ENCODE results near the gene CFAP100. TPM values are rescaled to one million over a fixed set of nuclear protein-coding genes. Genes with fewer than 3 reads are reported as not detected.

CFAP100 gene
- total RNA-seq, 1 experiment from 2014 or later: not detected

GRCh38 chr3:126413693-126414080 lies 19.0 kb downstream of the CFAP100 start:
- no peak for DNase-seq (ENCODE audit: low read depth, low spot score)
- in situ Hi-C loops (cut with HindIII; ENCODE audit: low pct_unique_long_range_greater_than_20kb, low sequenced_read_pairs): no loop called here

- in situ Hi-C loops (cut with HindIII; ENCODE audit: low pct_unique_long_range_greater_than_20kb, low sequenced_read_pairs): no loop called here
- DNase-seq (ENCODE audit: low read depth, low spot score): no peak
Measured at GRCh38 chr3:126414406-126414805, 19.7 kb downstream of the CFAP100 start.

GRCh38 chr3:126414961-126415660 lies 20.4 kb downstream of the CFAP100 start:
- DNase-seq (ENCODE audit: low read depth, low spot score): no peak
- in situ Hi-C loops (cut with HindIII; ENCODE audit: low pct_unique_long_range_greater_than_20kb, low sequenced_read_pairs): no loop called here

GRCh38 chr3:126415661-126416591 lies 21.2 kb downstream of the CFAP100 start:
- DNase-seq (ENCODE audit: low read depth, low spot score): no peak
- in situ Hi-C loops (cut with HindIII; ENCODE audit: low pct_unique_long_range_greater_than_20kb, low sequenced_read_pairs): no loop called here

GRCh38 chr3:126416943-126417342 lies 22.2 kb downstream of the CFAP100 start:
- in situ Hi-C loops (cut with HindIII; ENCODE audit: low pct_unique_long_range_greater_than_20kb, low sequenced_read_pairs): no loop called here
- no peak for DNase-seq (ENCODE audit: low read depth, low spot score)

- DNase-seq (ENCODE audit: low read depth, low spot score): no peak
- in situ Hi-C loops (cut with HindIII; ENCODE audit: low pct_unique_long_range_greater_than_20kb, low sequenced_read_pairs): no loop called here
Measured at GRCh38 chr3:126417515-126417914, 22.8 kb downstream of the CFAP100 start.

GRCh38 chr3:126417981-126418530 lies 23.3 kb downstream of the CFAP100 start:
- in situ Hi-C loops (cut with HindIII; ENCODE audit: low pct_unique_long_range_greater_than_20kb, low sequenced_read_pairs): no loop called here
- no peak for DNase-seq (ENCODE audit: low read depth, low spot score)

GRCh38 chr3:126418661-126419131 lies 24.0 kb downstream of the CFAP100 start:
- in situ Hi-C loops (cut with HindIII; ENCODE audit: low pct_unique_long_range_greater_than_20kb, low sequenced_read_pairs): no loop called here
- no peak for DNase-seq (ENCODE audit: low read depth, low spot score)

- no peak for DNase-seq (ENCODE audit: low read depth, low spot score)
- in situ Hi-C loops (cut with HindIII; ENCODE audit: low pct_unique_long_range_greater_than_20kb, low sequenced_read_pairs): no loop called here
Measured at GRCh38 chr3:126419151-126419703, 24.5 kb downstream of the CFAP100 start.

- no peak for DNase-seq (ENCODE audit: low read depth, low spot score)
- in situ Hi-C loops (cut with HindIII; ENCODE audit: low pct_unique_long_range_greater_than_20kb, low sequenced_read_pairs): no loop called here
Measured at GRCh38 chr3:126419886-126420786, 25.4 kb downstream of the CFAP100 start.

- DNase-seq (ENCODE audit: low read depth, low spot score): no peak
- in situ Hi-C loops (cut with HindIII; ENCODE audit: low pct_unique_long_range_greater_than_20kb, low sequenced_read_pairs): no loop called here
Measured at GRCh38 chr3:126421573-126422119, 26.9 kb downstream of the CFAP100 start.

GRCh38 chr3:126422121-126422520 lies 27.4 kb downstream of the CFAP100 start:
- in situ Hi-C loops (cut with HindIII; ENCODE audit: low pct_unique_long_range_greater_than_20kb, low sequenced_read_pairs): no loop called here

GRCh38 chr3:126422571-126423091 lies 27.9 kb downstream of the CFAP100 start:
- DNase-seq (ENCODE audit: low read depth, low spot score): no peak
- in situ Hi-C loops (cut with HindIII; ENCODE audit: low pct_unique_long_range_greater_than_20kb, low sequenced_read_pairs): no loop called here

More at GRCh38 chr3:126422121-126422520, 27.4 kb downstream of the CFAP100 start:
- no peak for DNase-seq (ENCODE audit: low read depth, low spot score)

GRCh38 chr3:126423191-126424038 lies 28.7 kb downstream of the CFAP100 start:
- in situ Hi-C loops (cut with HindIII; ENCODE audit: low pct_unique_long_range_greater_than_20kb, low sequenced_read_pairs): no loop called here
- DNase-seq (ENCODE audit: low read depth, low spot score): no peak

GRCh38 chr3:126424039-126424717 lies 29.5 kb downstream of the CFAP100 start:
- in situ Hi-C loops (cut with HindIII; ENCODE audit: low pct_unique_long_range_greater_than_20kb, low sequenced_read_pairs): no loop called here
- DNase-seq (ENCODE audit: low read depth, low spot score): no peak

Measured in SK-MEL-5 (cell line).